IMR-90 (cell line): ENCODE data around the gene SRGAP3. TPM values are rescaled to one million over a fixed set of nuclear protein-coding genes. Genes with fewer than 3 reads are reported as not detected.

ENCODE experiments used
- ATAC-seq: fragments of 200-7000 bp; cut with Tn5 transposase; 2 replicates; pipeline ENCODE4 v1.9.1; 2020; ENCODE audit warnings: low read depth, mild to moderate bottlenecking, moderate library complexity
- BruUV-seq: library from RNA; stranded (reverse); fragments of 400-500 nt; replicated peaks from 2 replicates; lab custom pipeline; 2021; lab: Mats Ljungman, UMichigan
- CTCF ChIA-PET: fragments of 300-600 bp; formaldehyde crosslinking; extraction: SDS; loops from one replicate; lab custom pipeline; 2021; ENCODE audit warnings: antibody characterized with exemption; lab: Yijun Ruan, JAX
- POLR2A ChIA-PET: fragments of 300-600 bp; sonication (Branson Sonifier 250); formaldehyde crosslinking; loops from one replicate; lab custom pipeline; 2022; ENCODE audit warnings: antibody characterized with exemption; ENCODE audit not compliant: unreplicated experiment; lab: Charles Lee
- DNase-seq: peaks from one replicate; pipeline ENCODE4 v3.0.0; 2013
- H2AFZ ChIP-seq: replicated peaks from 2 replicates; pipeline ENCODE3; 2013; ENCODE audit warnings: low read length, mild to moderate bottlenecking; ENCODE audit not compliant: poor library complexity
- H2AK5ac ChIP-seq: 2 replicates; pipeline ENCODE4 v1.6.1; 2013; ENCODE audit warnings: low read depth, low read length, inconsistent platforms
- H2AK9ac ChIP-seq: replicated peaks from 2 replicates; pipeline ENCODE3; 2013; ENCODE audit warnings: mild to moderate bottlenecking, low read depth, low read length, moderate library complexity; ENCODE audit not compliant: poor library complexity
- H2BK120ac ChIP-seq: 2 replicates; pipeline ENCODE4 v1.6.1; 2013; ENCODE audit warnings: low read depth, low read length, inconsistent platforms
- H2BK15ac ChIP-seq: 3 replicates; pipeline ENCODE4 v1.6.1; 2013; ENCODE audit warnings: low read depth, low read length, inconsistent platforms
- H2BK20ac ChIP-seq: 2 replicates; pipeline ENCODE4 v1.6.1; 2013; ENCODE audit warnings: low read depth, mild to moderate bottlenecking, inconsistent platforms, low read length, moderate library complexity
- H2BK5ac ChIP-seq: 2 replicates; pipeline ENCODE4 v1.6.1; 2013; ENCODE audit warnings: mild to moderate bottlenecking, low read depth, low read length, inconsistent platforms; ENCODE audit not compliant: poor library complexity, severe bottlenecking
- H3K14ac ChIP-seq: replicated peaks from 2 replicates; pipeline ENCODE4 v1.6.1; 2013; ENCODE audit warnings: low read depth, low read length, inconsistent platforms
- H3K18ac ChIP-seq: 2 replicates; pipeline ENCODE4 v1.6.1; 2013; ENCODE audit warnings: low read depth, low read length, control low read depth
- H3K23ac ChIP-seq: 2 replicates; pipeline ENCODE4 v1.6.1; 2013; ENCODE audit warnings: low read depth, low read length, inconsistent platforms
- H3K27ac ChIP-seq: 2 replicates; pipeline ENCODE4 v1.5.1; 2013; ENCODE audit warnings: mild to moderate bottlenecking, control low read depth, low read length; ENCODE audit not compliant: insufficient read depth
- H3K27me3 ChIP-seq: 2 replicates; pipeline ENCODE4 v1.6.1; 2013; ENCODE audit warnings: low read length; ENCODE audit not compliant: control insufficient read depth, insufficient read depth
- H3K36me3 ChIP-seq: 2 replicates; pipeline ENCODE4 v1.6.1; 2013; ENCODE audit warnings: low read length, mixed read lengths; ENCODE audit not compliant: control insufficient read depth, insufficient read depth
- H3K4ac ChIP-seq: 2 replicates; pipeline ENCODE4 v1.6.1; 2013; ENCODE audit warnings: low read depth, low read length, inconsistent platforms
- H3K4me1 ChIP-seq: 2 replicates; pipeline ENCODE4 v1.6.1; 2013; ENCODE audit warnings: low read length, mixed read lengths; ENCODE audit not compliant: control insufficient read depth, insufficient read depth
- H3K4me2 ChIP-seq: 2 replicates; pipeline ENCODE4 v1.6.1; 2013; ENCODE audit warnings: low read depth, mild to moderate bottlenecking, control low read depth, low read length, moderate library complexity
- H3K4me3 ChIP-seq: 2 replicates; pipeline ENCODE4 v1.5.1; 2013; ENCODE audit warnings: low read depth, mild to moderate bottlenecking, control low read depth, low read length, moderate library complexity; ENCODE audit not compliant: insufficient read depth
- H3K56ac ChIP-seq: 2 replicates; pipeline ENCODE4 v1.6.1; 2013; ENCODE audit warnings: low read length, inconsistent platforms; ENCODE audit not compliant: insufficient read depth; ENCODE audit errors: extremely low read depth
- H3K79me1 ChIP-seq, 2 experiments: 2 replicates each; pipeline ENCODE4 v1.6.1; 2013; ENCODE audit warnings: low read length in 2 of 2, inconsistent platforms in 1 of 2, low read depth in 1 of 2
- H3K9ac ChIP-seq: 2 replicates; pipeline ENCODE4 v1.6.1; 2013; ENCODE audit warnings: low read depth, low read length, control low read depth
- H3K9me1 ChIP-seq: 2 replicates; pipeline ENCODE4 v1.6.1; 2013; ENCODE audit warnings: low read length, inconsistent platforms; ENCODE audit not compliant: insufficient read depth
- H3K9me3 ChIP-seq: 2 replicates; pipeline ENCODE4 v1.6.1; 2013; ENCODE audit warnings: low read length; ENCODE audit not compliant: control insufficient read depth, insufficient read depth
- H4K20me1 ChIP-seq: 2 replicates; pipeline ENCODE4 v1.6.1; 2013; ENCODE audit warnings: low read length, inconsistent platforms; ENCODE audit not compliant: insufficient read depth
- H4K5ac ChIP-seq: 2 replicates; pipeline ENCODE4 v1.6.1; 2013; ENCODE audit warnings: mild to moderate bottlenecking, low read depth, low read length, control low read depth
- H4K8ac ChIP-seq, 2 experiments: 2 replicates each; pipeline ENCODE4 v1.6.1; 2013; ENCODE audit warnings: low read depth in 2 of 2, low read length in 2 of 2, control low read depth in 1 of 2, inconsistent platforms in 1 of 2
- H4K91ac ChIP-seq: 2 replicates; pipeline ENCODE4 v1.6.1; 2013; ENCODE audit warnings: low read depth, low read length, inconsistent platforms; ENCODE audit not compliant: insufficient read depth
- BHLHE40 ChIP-seq: fragments of 150-350 bp; IDR thresholded peaks from 2 replicates; pipeline ENCODE4 v1.6.1; 2016; ENCODE audit warnings: mild to moderate bottlenecking, low read depth, low read length
- CEBPB ChIP-seq: IDR thresholded peaks from 2 replicates; pipeline ENCODE4 v1.6.1; 2012; ENCODE audit warnings: low read depth, low read length, improper control_type of control experiment
- CHD1 ChIP-seq: IDR thresholded peaks from 2 replicates; pipeline ENCODE4 v1.6.1; 2012; ENCODE audit warnings: low read depth, low read length, improper control_type of control experiment
- FOS ChIP-seq: fragments of 150-350 bp; IDR thresholded peaks from 2 replicates; pipeline ENCODE4 v1.6.1; 2016; ENCODE audit warnings: low read depth, low read length
- MAFK ChIP-seq: IDR thresholded peaks from 2 replicates; pipeline ENCODE4 v1.6.1; 2012; ENCODE audit warnings: low read depth, low read length, improper control_type of control experiment
- MAZ ChIP-seq: IDR thresholded peaks from 2 replicates; pipeline ENCODE4 v1.6.1; 2012; ENCODE audit warnings: low read depth, mild to moderate bottlenecking, low read length, improper control_type of control experiment, moderate library complexity, borderline replicate concordance
- MXI1 ChIP-seq: IDR thresholded peaks from 2 replicates; pipeline ENCODE4 v1.6.1; 2012; ENCODE audit warnings: low read depth, mild to moderate bottlenecking, low read length, moderate library complexity, borderline replicate concordance
- NFE2L2 ChIP-seq: fragments of 150-350 bp; IDR thresholded peaks from 2 replicates; pipeline ENCODE4 v1.6.1; 2016; ENCODE audit warnings: low read depth, mild to moderate bottlenecking, low read length
- POLR2A ChIP-seq: IDR thresholded peaks from 2 replicates; pipeline ENCODE4 v1.6.1; 2012; ENCODE audit warnings: mild to moderate bottlenecking, low read depth, low read length
- RAD21 ChIP-seq: IDR thresholded peaks from 2 replicates; pipeline ENCODE4 v1.6.1; 2012; ENCODE audit warnings: low read length, improper control_type of control experiment
- RCOR1 ChIP-seq: IDR thresholded peaks from 2 replicates; pipeline ENCODE4 v1.6.1; 2012; ENCODE audit warnings: mild to moderate bottlenecking, low read length, improper control_type of control experiment; ENCODE audit not compliant: insufficient replicate concordance
- RFX5 ChIP-seq: IDR thresholded peaks from 2 replicates; pipeline ENCODE4 v1.8.0; 2012; ENCODE audit warnings: low read depth, mild to moderate bottlenecking, low read length, moderate library complexity
- SMC3 ChIP-seq: fragments of 150-350 bp; IDR thresholded peaks from 2 replicates; pipeline ENCODE4 v1.6.1; 2016; ENCODE audit warnings: low read depth, mild to moderate bottlenecking, antibody characterized with exemption, low read length, moderate library complexity
- WGBS, 2 experiments: methylation state at CpG; one replicate each; pipeline versions ENCODE4 v1.1.5 to v1.1.7; 2013; ENCODE audit warnings: missing lambda C conversion rate in 2 of 2; ENCODE audit not compliant: insufficient read length in 1 of 2; ENCODE audit errors: extremely low coverage in 2 of 2; 5-methylcytosine and 5-hydroxymethylcytosine counted together
- dilution Hi-C: fragments of 300-500 bp; cut with HindIII; formaldehyde crosslinking; loops from one replicate; pipeline ENCODE4 v1.14.3; 2018; ENCODE audit warnings: low sequenced_read_pairs; ENCODE audit not compliant: unreplicated experiment
- in situ Hi-C: fragments of 300-500 bp; cut with MboI; formaldehyde crosslinking; loops from 3 replicates; pipeline ENCODE4 v1.14.3; 2019; ENCODE audit warnings: low sequenced_read_pairs, inconsistent platforms, mixed read lengths
- intact Hi-C: fragments of 100-400 bp; cut with micrococcal nuclease; formaldehyde crosslinking; loops from 2 replicates; pipeline ENCODE4 v1.10.0; 2022
- polyA plus RNA-seq, 3 experiments: library from polyadenylated mRNA; depleted of rRNA; stranded (reverse); fragments of >200 nt; gene quantifications; 2 replicates each; pipeline ENCODE4 v1.2.3, GENCODE V29; 2012; ENCODE audit warnings: low replicate concordance in 1 of 3
- total RNA-seq: library from RNA; depleted of rRNA; stranded (reverse); fragments of >200 nt; gene quantifications from 2 replicates; pipeline ENCODE4 v1.2.3, GENCODE V29; 2012
- TF ChIP-seq, protein P1 (sequence below): conservative IDR thresholded peaks from 2 replicates; pipeline ENCODE4 v1.5.1; 2012; ENCODE audit warnings: mild to moderate bottlenecking, low read depth, low read length, improper control_type of control experiment
- TF ChIP-seq, protein P2 (sequence below): fragments of 150-350 bp; IDR thresholded peaks from 2 replicates; pipeline ENCODE4 v1.6.1; 2017; ENCODE audit warnings: mild to moderate bottlenecking, antibody characterized with exemption, low read length, low read depth

The SRGAP3 gene
- total and polyA plus RNA-seq, 2 of the 4 experiments (the other 2 are of a cell fraction): 0.68 to 1.4 TPM

DNA sequence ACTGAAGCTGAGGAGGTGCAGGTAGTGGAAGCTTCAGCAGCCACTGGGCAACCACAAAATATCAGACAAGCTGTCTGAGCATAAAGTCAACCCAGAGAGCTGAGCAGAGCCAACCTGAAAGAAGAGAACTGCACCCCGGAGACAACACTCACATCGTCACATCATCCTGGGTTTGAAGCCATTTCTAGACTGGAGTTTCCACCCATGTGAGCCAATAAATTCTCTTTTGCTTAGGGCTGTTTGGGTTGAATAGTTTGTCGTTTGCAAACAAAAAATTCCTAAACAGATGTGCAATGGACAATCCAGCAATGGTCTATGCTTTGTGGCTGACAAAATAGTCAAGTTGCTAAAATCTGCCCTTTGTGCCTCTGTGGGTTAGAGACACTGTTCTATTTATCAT is 270.9 kb downstream of the SRGAP3 start:
- peaks cover 4% of the 10 kb centered on the region; the same call in 1 of the 2 replicates for H3K9me3 ChIP-seq
- in situ Hi-C loops: no loop called here
- CTCF ChIA-PET: interaction anchor here (1.5 kb wide), 1 partner anchor 9 kb away, joined by 5 read pairs; no protein-coding TSS in a partner anchor

More for the DNA sequence above, 270.9 kb downstream of the SRGAP3 start:
- H3K9ac ChIP-seq: no peak overlapping the region
- H2AFZ ChIP-seq: no peak overlapping the region
- POLR2A ChIA-PET: no interaction called here
- dilution Hi-C loops: no loop called here
- H3K56ac ChIP-seq: no peak overlapping the region
- intact Hi-C loops: no loop called here
- H3K27me3 ChIP-seq: peaks cover 13% of the 10 kb centered on the region
- no peaks in the 10 kb centered on the region for H3K9me1 ChIP-seq
- H3K14ac ChIP-seq: no peak overlapping the region
- H3K23ac ChIP-seq: no peak overlapping the region
- ATAC-seq (no peak), DNase-seq (no peak)
- no peaks in the 10 kb centered on the region for H3K36me3 ChIP-seq
- no peak overlapping the region for H3K4me3 ChIP-seq
- no TSS peak for BruUV-seq
- no peak overlapping the region for H3K4ac ChIP-seq
- no peak overlapping the region for H3K18ac ChIP-seq
- no peak overlapping the region for H4K91ac ChIP-seq
- no peaks in the 10 kb centered on the region for H3K4me1 ChIP-seq
- no peaks in the 10 kb centered on the region for H4K20me1 ChIP-seq
- H3K4me2 ChIP-seq: no peak overlapping the region
- no peak overlapping the region for H3K27ac ChIP-seq
- no peak for TF ChIP-seq FOS
- TF ChIP-seq, protein P1, sequence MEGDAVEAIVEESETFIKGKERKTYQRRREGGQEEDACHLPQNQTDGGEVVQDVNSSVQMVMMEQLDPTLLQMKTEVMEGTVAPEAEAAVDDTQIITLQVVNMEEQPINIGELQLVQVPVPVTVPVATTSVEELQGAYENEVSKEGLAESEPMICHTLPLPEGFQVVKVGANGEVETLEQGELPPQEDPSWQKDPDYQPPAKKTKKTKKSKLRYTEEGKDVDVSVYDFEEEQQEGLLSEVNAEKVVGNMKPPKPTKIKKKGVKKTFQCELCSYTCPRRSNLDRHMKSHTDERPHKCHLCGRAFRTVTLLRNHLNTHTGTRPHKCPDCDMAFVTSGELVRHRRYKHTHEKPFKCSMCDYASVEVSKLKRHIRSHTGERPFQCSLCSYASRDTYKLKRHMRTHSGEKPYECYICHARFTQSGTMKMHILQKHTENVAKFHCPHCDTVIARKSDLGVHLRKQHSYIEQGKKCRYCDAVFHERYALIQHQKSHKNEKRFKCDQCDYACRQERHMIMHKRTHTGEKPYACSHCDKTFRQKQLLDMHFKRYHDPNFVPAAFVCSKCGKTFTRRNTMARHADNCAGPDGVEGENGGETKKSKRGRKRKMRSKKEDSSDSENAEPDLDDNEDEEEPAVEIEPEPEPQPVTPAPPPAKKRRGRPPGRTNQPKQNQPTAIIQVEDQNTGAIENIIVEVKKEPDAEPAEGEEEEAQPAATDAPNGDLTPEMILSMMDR: no peak
- no peak for TF ChIP-seq CEBPB
- TF ChIP-seq RCOR1: no peak
- no peak for TF ChIP-seq SMC3
- no peak for TF ChIP-seq CHD1
- TF ChIP-seq MAZ: no peak
- TF ChIP-seq POLR2A: no peak
- no peak for TF ChIP-seq RFX5
- TF ChIP-seq RAD21: no peak
- TF ChIP-seq NFE2L2: no peak
- TF ChIP-seq MXI1: no peak
- TF ChIP-seq MAFK: no peak
- TF ChIP-seq, protein P2, sequence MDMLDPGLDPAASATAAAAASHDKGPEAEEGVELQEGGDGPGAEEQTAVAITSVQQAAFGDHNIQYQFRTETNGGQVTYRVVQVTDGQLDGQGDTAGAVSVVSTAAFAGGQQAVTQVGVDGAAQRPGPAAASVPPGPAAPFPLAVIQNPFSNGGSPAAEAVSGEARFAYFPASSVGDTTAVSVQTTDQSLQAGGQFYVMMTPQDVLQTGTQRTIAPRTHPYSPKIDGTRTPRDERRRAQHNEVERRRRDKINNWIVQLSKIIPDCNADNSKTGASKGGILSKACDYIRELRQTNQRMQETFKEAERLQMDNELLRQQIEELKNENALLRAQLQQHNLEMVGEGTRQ: no peak
- TF ChIP-seq BHLHE40: no peak
- H4K5ac ChIP-seq: no peak overlapping the region
- no peak overlapping the region for H4K8ac ChIP-seq
- H2BK20ac ChIP-seq: no peak overlapping the region
- no peak overlapping the region for H2BK5ac ChIP-seq
- no peak overlapping the region for H2AK9ac ChIP-seq
- no peak overlapping the region for H2BK15ac ChIP-seq
- H3K79me1 ChIP-seq: no peaks in the 10 kb centered on the region
- no peak overlapping the region for H2BK120ac ChIP-seq
- no CpG with 5 or more reads among the region's 3 CpGs for WGBS, 2 experiments
- no peak overlapping the region for H2AK5ac ChIP-seq
